GM23338 (cell line): ENCODE measurements around the gene ZRANB2. TPM values are rescaled to one million over a fixed set of nuclear protein-coding genes. Genes with fewer than 3 reads are reported as not detected.

Experiments used
- ATAC-seq: fragments of 200-7000 bp; cut with Tn5 transposase; 3 replicates; pipeline ENCODE4 v1.9.1; 2020
- DNase-seq: peaks from one replicate; pipeline ENCODE4 v3.0.0-alpha.2; 2015; ENCODE audit warnings: low spot score
- H2AFZ ChIP-seq: fragments of 200-600 bp; sonication (generic); 2 replicates; pipeline ENCODE4 v1.8.0; 2016; ENCODE audit warnings: antibody characterized with exemption, mild to moderate bottlenecking, moderate library complexity
- H3F3A ChIP-seq: fragments of 200-600 bp; sonication (generic); replicated peaks from 2 replicates; pipeline ENCODE4 v1.8.0; 2017; ENCODE audit warnings: antibody characterized with exemption, mixed run types, low read depth
- H3K27ac ChIP-seq: fragments of 200-600 bp; sonication (generic); 2 replicates; pipeline ENCODE4 v1.6.1; 2016; ENCODE audit warnings: low read depth
- H3K27me3 ChIP-seq: fragments of 200-600 bp; sonication (generic); 2 replicates; pipeline ENCODE4 v1.8.0; 2016; ENCODE audit warnings: mild to moderate bottlenecking, mixed run types, moderate library complexity; ENCODE audit not compliant: insufficient read depth
- H3K36me3 ChIP-seq: fragments of 200-600 bp; sonication (generic); 2 replicates; pipeline ENCODE4 v1.8.0; 2016; ENCODE audit warnings: mild to moderate bottlenecking; ENCODE audit not compliant: insufficient read depth
- H3K4me1 ChIP-seq: fragments of 200-600 bp; sonication (generic); 2 replicates; pipeline ENCODE4 v1.8.0; 2016; ENCODE audit warnings: mild to moderate bottlenecking, moderate library complexity; ENCODE audit not compliant: insufficient read depth
- H3K4me2 ChIP-seq: fragments of 200-600 bp; sonication (generic); 2 replicates; pipeline ENCODE4 v1.7.1; 2017; ENCODE audit warnings: mixed run types
- H3K4me3 ChIP-seq: fragments of 200-600 bp; sonication (generic); 2 replicates; pipeline ENCODE4 v1.6.1; 2016; ENCODE audit warnings: mixed run types
- H3K79me2 ChIP-seq: fragments of 200-600 bp; sonication (generic); replicated peaks from 2 replicates; pipeline ENCODE4 v1.8.0; 2017; ENCODE audit warnings: mild to moderate bottlenecking; ENCODE audit not compliant: insufficient read depth
- H3K9me2 ChIP-seq: fragments of 200-600 bp; sonication (generic); 2 replicates; pipeline ENCODE4 v1.8.0; 2017; ENCODE audit not compliant: insufficient read depth
- H4K20me1 ChIP-seq: fragments of 200-600 bp; sonication (generic); replicated peaks from 2 replicates; pipeline ENCODE4 v1.8.0; 2017; ENCODE audit warnings: mild to moderate bottlenecking; ENCODE audit not compliant: insufficient read depth
- H3K27ac Mint-ChIP-seq: 2 replicates; pipeline ENCODE4 v1.8.0; 2020; ENCODE audit warnings: inconsistent platforms, mild to moderate bottlenecking, moderate library complexity, mixed read lengths
- H3K27me3 Mint-ChIP-seq: 3 replicates; pipeline ENCODE4 v1.8.0; 2022; ENCODE audit warnings: low read depth, mild to moderate bottlenecking, moderate library complexity, mixed read lengths, inconsistent platforms; ENCODE audit not compliant: insufficient read depth, poor library complexity
- H3K36me3 Mint-ChIP-seq: 3 replicates; pipeline ENCODE4 v1.8.0; 2021; ENCODE audit warnings: low read depth, mild to moderate bottlenecking, inconsistent platforms, moderate library complexity, mixed read lengths
- H3K4me1 Mint-ChIP-seq: 3 replicates; pipeline ENCODE4 v1.8.0; 2020; ENCODE audit warnings: mild to moderate bottlenecking, inconsistent platforms, mixed read lengths
- H3K4me3 Mint-ChIP-seq: 3 replicates; pipeline ENCODE4 v1.8.0; 2021; ENCODE audit warnings: moderate library complexity, mild to moderate bottlenecking, inconsistent platforms, mixed read lengths
- H3K9me3 Mint-ChIP-seq: 3 replicates; pipeline ENCODE4 v1.8.0; 2020; ENCODE audit warnings: moderate library complexity, mild to moderate bottlenecking, inconsistent platforms, mixed read lengths
- CTCF ChIP-seq, 2 experiments: fragments of 200-600 bp in 1 of 2; sonication (generic) in 1 of 2; conservative IDR thresholded peaks; 2 replicates each; pipeline versions ENCODE4 v1.5.1 to v1.6.1; 2016 to 2017; ENCODE audit warnings: antibody characterized with exemption in 2 of 2, low read depth in 2 of 2, mild to moderate bottlenecking in 2 of 2, moderate library complexity in 1 of 2
- ETS1 ChIP-seq: IDR thresholded peaks from 2 replicates; pipeline ENCODE4 v1.6.1; 2016; ENCODE audit warnings: antibody characterized with exemption
- EZH2 ChIP-seq: fragments of 200-600 bp; sonication (generic); IDR thresholded peaks from one replicate; pipeline ENCODE4 v1.8.0; 2017; ENCODE audit warnings: antibody characterized with exemption, mild to moderate bottlenecking, low read depth; ENCODE audit not compliant: unreplicated experiment
- EZH2phosphoT487 ChIP-seq: fragments of 200-600 bp; sonication (generic); IDR thresholded peaks from one replicate; pipeline ENCODE4 v1.8.1; 2018; ENCODE audit warnings: antibody characterized with exemption; ENCODE audit not compliant: unreplicated experiment
- REST ChIP-seq: IDR thresholded peaks from one replicate; pipeline ENCODE4 v1.6.1; 2018; ENCODE audit warnings: antibody characterized with exemption; ENCODE audit not compliant: unreplicated experiment
- STAT1 ChIP-seq: IDR thresholded peaks from one replicate; pipeline ENCODE4 v1.6.1; 2016; ENCODE audit warnings: antibody characterized with exemption; ENCODE audit not compliant: unreplicated experiment
- ZNF114 ChIP-seq: fragments of 250-450 bp; sonication (Bioruptor Pico); IDR thresholded peaks from 2 replicates; pipeline ENCODE4 v1.5.0; 2020; ENCODE audit warnings: mild to moderate bottlenecking, moderate library complexity
- ZNF331 ChIP-seq: fragments of 250-450 bp; sonication (Bioruptor Pico); IDR thresholded peaks from 2 replicates; pipeline ENCODE4 v1.5.0; 2020; ENCODE audit warnings: low read depth, mild to moderate bottlenecking, moderate library complexity
- ZNF462 ChIP-seq: fragments of 250-450 bp; sonication (Bioruptor Pico); IDR thresholded peaks from 2 replicates; pipeline ENCODE4 v1.5.0; 2020; ENCODE audit warnings: mild to moderate bottlenecking, moderate library complexity
- polyA plus RNA-seq: library from polyadenylated mRNA; unstranded; fragments of >200 nt; fragmentation: Nextera tagmentation; extraction: Ambion mirVana; gene quantifications from 2 replicates; pipeline ENCODE4 v1.2.1, GENCODE V29; 2016
- total RNA-seq: library from RNA; depleted of rRNA; stranded (reverse); fragments of >200 nt; shearing (Covaris generic); gene quantifications from 2 replicates; pipeline ENCODE4 v1.2.3, GENCODE V29; 2014

ZRANB2 gene
- total and polyA plus RNA-seq, 2 experiments from 2014 or later = 84.9 to 170 TPM

GRCh38 chr1:71086331-71086730, 5.5 kb upstream of the ZRANB2 start:
- Mint-ChIP-seq H3K4me1 (peaks cover 6% of the 10 kb centered on the region; the same call in 1 of the 3 replicates), H3K27ac (no peak overlapping the region), H3K36me3 (no peaks in the 10 kb centered on the region), H3K9me3 (no peaks in the 10 kb centered on the region), H3K27me3 (peaks cover 3% of the 10 kb centered on the region), H3K4me3 (no peak overlapping the region)
- Histone ChIP-seq H4K20me1 (no peaks in the 10 kb centered on the region), H3F3A (no peaks in the 10 kb centered on the region), H3K27ac (no peak overlapping the region), H2AFZ (no peak overlapping the region), H3K79me2 (no peaks in the 10 kb centered on the region), H3K4me3 (no peak overlapping the region), H3K36me3 (no peaks in the 10 kb centered on the region), H3K4me1 (no peaks in the 10 kb centered on the region), H3K27me3 (peaks cover 25% of the 10 kb centered on the region; the same call in 1 of the 2 replicates), H3K4me2 (no peak overlapping the region), H3K9me2 (no peaks in the 10 kb centered on the region)
- TF ChIP-seq EZH2phosphoT487 (no peak), REST (no peak), CTCF (conservative IDR thresholded peaks at IDR 0.05; ENCODE audit: low read depth in 2 of 2) (no peak), ZNF331 (CRISPR knock-in tag) (no peak), ZNF114 (CRISPR knock-in tag) (no peak), ETS1 (no peak)
- no peak for DNase-seq
- ATAC-seq = no peak

- Mint-ChIP-seq H3K36me3 (peaks cover 12% of the 10 kb centered on the region; the same call in 2 of the 3 replicates), H3K4me3 (no peak overlapping the region), H3K9me3 (no peaks in the 10 kb centered on the region), H3K4me1 (peaks cover 12% of the 10 kb centered on the region; the same call in 2 of the 3 replicates), H3K27me3 (peaks cover 7% of the 10 kb centered on the region), H3K27ac (no peak overlapping the region)
- H3K9me2 ChIP-seq = no peaks in the 10 kb centered on the region
- H2AFZ ChIP-seq = no peak overlapping the region
- H3K36me3 ChIP-seq = peaks cover 2% of the 10 kb centered on the region; the same call in 1 of the 2 replicates
- H4K20me1 ChIP-seq = no peaks in the 10 kb centered on the region; the same call in 1 of the 2 replicates
- peaks cover 25% of the 10 kb centered on the region; the same call in 1 of the 2 replicates for H3K27me3 ChIP-seq
- H3F3A ChIP-seq = no peaks in the 10 kb centered on the region
- no peak for ATAC-seq
- H3K4me1 ChIP-seq = 0 out of 2 replicates have a peak, but pooled peaks cover 8% of the 10 kb centered on the region
- peaks cover 26% of the 10 kb centered on the region for H3K79me2 ChIP-seq
- no peak overlapping the region for H3K4me2 ChIP-seq
- H3K27ac ChIP-seq = no peak overlapping the region
- DNase-seq = no peak
- no peak overlapping the region for H3K4me3 ChIP-seq
- no peak for TF ChIP-seq ZNF331 (CRISPR knock-in tag)
- no peak for TF ChIP-seq STAT1
- no peak for TF ChIP-seq EZH2phosphoT487
- TF ChIP-seq ZNF462 = no peak
- no peak for TF ChIP-seq EZH2
- no peak for TF ChIP-seq ZNF114 (CRISPR knock-in tag)
Measured at GRCh38 chr1:71083271-71083670, 2.4 kb upstream of the ZRANB2 start.
